Measurements from ENCODE around the gene TRIM72. TPM values are rescaled to one million over a fixed set of nuclear protein-coding genes. Genes with fewer than 3 reads are reported as not detected.
"Not testable (repeated sequence)": the region's sequence is repeated elsewhere in the genome, so short reads cannot be mapped to it uniquely, and the experiment has no call there.

TRIM72 gene, protein sequence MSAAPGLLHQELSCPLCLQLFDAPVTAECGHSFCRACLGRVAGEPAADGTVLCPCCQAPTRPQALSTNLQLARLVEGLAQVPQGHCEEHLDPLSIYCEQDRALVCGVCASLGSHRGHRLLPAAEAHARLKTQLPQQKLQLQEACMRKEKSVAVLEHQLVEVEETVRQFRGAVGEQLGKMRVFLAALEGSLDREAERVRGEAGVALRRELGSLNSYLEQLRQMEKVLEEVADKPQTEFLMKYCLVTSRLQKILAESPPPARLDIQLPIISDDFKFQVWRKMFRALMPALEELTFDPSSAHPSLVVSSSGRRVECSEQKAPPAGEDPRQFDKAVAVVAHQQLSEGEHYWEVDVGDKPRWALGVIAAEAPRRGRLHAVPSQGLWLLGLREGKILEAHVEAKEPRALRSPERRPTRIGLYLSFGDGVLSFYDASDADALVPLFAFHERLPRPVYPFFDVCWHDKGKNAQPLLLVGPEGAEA
- total RNA-seq: 0.03 TPM
- long read RNA-seq: 0 reads

- DNase-seq (ENCODE audit: low spot score): no peak
Measured at GRCh38 chr16:31213877-31214707, at the start of gene TRIM72. TRIM72 (plus strand) TSS chr16:31214119; CDS start chr16:31214739, 620 bp downstream.

- DNase-seq (ENCODE audit: low spot score): no peak
Measured at GRCh38 chr16:31167315-31167714, 46.6 kb upstream of the TRIM72 start.

GRCh38 chr16:31168848-31169247, 45.1 kb upstream of the TRIM72 start:
- DNase-seq (ENCODE audit: low spot score): no peak

DNA sequence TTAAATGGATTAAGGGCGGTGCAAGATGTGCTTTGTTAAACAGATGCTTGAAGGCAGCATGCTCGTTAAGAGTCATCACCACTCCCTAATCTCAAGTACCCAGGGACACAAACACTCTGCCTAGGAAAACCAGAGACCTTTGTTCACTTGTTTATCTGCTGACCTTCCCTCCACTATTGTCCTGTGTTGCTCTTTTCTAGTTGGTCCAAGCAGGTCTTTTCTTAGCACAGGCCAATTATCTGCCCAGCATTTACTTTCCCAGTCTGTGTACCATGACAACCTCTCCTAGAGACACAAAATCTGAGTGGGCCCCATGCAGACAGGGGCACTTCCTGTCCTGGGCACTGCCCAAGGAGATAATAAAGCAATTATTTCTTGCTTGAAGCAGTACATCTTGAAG, 43.9 kb upstream of the TRIM72 start:
- not testable (repeated sequence) for DNase-seq (ENCODE audit: low spot score)

DNA sequence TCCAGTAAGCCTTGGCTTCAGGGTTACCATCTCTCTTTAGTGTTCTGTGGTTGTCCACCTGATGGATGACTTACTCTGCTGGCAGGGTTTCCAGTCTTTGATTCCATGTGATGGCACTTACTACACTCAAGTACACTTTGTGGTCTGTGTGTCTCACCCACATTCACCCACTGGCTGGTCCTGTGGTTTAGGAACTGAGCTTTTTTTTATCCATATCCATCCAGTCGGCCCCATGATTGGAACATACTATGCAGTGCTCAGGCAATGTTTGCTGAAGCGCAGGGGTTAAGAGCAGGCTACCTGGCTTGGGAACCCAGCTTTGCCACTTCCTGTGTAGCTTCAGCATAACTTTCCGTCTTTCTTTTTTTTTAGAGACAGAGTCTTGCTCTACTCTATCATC, 36.8 kb upstream of the TRIM72 start:
- DNase-seq (ENCODE audit: low spot score): no peak

- DNase-seq (ENCODE audit: low spot score): no peak
Measured at GRCh38 chr16:31179219-31179746, 34.6 kb upstream of the TRIM72 start.

- DNase-seq (ENCODE audit: low spot score): peak; percentile 99
Measured at GRCh38 chr16:31179747-31180459, 34.0 kb upstream of the TRIM72 start, which contains the start of gene FUS. FUS (plus strand) TSS chr16:31180139; CDS start chr16:31180215, 76 bp downstream.

- DNase-seq (ENCODE audit: low spot score): no peak
Measured at GRCh38 chr16:31181102-31181830, 32.7 kb upstream of the TRIM72 start.

DNA sequence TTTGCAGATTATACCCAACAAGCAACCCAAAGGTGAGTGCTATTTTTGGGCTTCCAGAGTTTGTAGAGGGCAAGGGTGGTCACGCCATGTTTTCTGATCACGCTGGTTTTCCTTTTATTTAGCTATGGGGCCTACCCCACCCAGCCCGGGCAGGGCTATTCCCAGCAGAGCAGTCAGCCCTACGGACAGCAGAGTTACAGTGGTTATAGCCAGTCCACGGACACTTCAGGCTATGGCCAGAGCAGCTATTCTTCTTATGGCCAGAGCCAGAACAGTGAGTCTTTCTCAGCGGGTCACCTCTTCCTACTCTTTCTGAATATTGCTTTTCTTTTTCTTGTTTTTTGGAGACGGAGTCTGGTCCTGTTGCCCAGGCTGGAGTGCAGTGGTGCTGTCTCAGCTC, 31.5 kb upstream of the TRIM72 start:
- DNase-seq (ENCODE audit: low spot score): no peak

- no peak for DNase-seq (ENCODE audit: low spot score)
Measured at GRCh38 chr16:31183432-31184428, 30.2 kb upstream of the TRIM72 start.

DNA sequence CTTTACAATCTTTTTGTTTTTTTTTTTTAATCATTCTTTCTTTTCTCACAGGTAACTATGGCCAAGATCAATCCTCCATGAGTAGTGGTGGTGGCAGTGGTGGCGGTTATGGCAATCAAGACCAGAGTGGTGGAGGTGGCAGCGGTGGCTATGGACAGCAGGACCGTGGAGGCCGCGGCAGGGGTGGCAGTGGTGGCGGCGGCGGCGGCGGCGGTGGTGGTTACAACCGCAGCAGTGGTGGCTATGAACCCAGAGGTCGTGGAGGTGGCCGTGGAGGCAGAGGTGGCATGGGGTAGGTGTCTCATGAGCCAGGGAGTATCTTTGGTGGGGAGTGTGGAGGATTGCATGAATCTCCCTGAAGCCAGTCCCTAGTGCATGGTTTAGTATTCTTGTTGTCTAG, 29.0 kb upstream of the TRIM72 start:
- no peak for DNase-seq (ENCODE audit: low spot score)

DNA sequence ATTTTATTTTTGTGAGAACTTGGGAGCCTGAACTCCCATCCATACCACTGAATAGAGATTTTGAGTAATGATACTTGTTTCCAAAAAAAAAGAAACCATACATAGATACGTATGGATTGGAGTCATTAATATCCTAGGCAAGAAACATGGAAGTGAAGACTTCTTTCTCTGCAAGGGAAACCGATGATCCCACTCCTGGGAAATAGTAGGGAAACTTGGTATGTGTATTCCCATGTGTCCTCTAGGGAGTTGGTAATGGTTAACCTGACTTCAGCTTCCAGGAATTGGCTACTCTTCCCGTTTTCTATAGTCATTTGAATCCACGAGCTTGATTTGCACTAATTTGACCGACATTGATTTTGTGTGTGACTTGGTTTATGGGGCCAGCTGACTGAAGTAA, 28.6 kb upstream of the TRIM72 start:
- DNase-seq (ENCODE audit: low spot score): no peak

DNA sequence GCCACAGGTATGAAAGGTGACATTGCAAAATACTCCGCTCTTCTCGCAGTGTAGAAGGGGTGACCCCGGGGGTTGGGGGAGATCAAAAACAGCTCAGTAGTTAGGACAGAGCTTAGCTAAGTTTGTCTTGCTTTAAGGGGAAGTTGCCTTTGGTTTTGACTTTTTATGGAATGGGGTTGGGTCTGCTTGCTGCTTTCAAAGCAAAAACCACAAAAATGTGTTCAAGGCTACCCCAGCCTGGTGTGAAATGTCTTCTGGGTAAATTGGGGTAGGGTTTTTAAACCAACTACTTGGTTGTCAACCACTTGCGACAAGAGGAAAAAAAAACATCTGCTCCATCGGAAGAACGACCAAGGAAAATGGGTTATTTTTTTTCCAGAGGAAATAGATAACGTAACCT, 27.7 kb upstream of the TRIM72 start:
- DNase-seq (ENCODE audit: low spot score): no peak

- DNase-seq (ENCODE audit: low spot score): no peak
Measured at GRCh38 chr16:31186930-31187807, 26.8 kb upstream of the TRIM72 start.

- no peak for DNase-seq (ENCODE audit: low spot score)
Measured at GRCh38 chr16:31187808-31188189, 26.1 kb upstream of the TRIM72 start.

GRCh38 chr16:31188450-31189411, 25.2 kb upstream of the TRIM72 start:
- DNase-seq (ENCODE audit: low spot score): no peak

- DNase-seq (ENCODE audit: low spot score): no peak
Measured at GRCh38 chr16:31189412-31189778, 24.5 kb upstream of the TRIM72 start.

All from mesenteric fat pad (tissue), 1 donor.